K562 (cell line): ENCODE data around the gene CD47. TPM values are rescaled to one million over a fixed set of nuclear protein-coding genes. Genes with fewer than 3 reads are reported as not detected.

ENCODE experiments used
- ATAC-seq: fragments of 200-7000 bp; cut with Tn5 transposase; 3 replicates; pipeline ENCODE4 v1.9.1; 2020; ENCODE audit warnings: moderate library complexity
- BruUV-seq: library from RNA; stranded (reverse); fragments of 400-500 nt; replicated peaks from 2 replicates; lab custom pipeline; 2021; lab: Mats Ljungman, UMichigan
- CTCF ChIA-PET: fragments of 300-600 bp; formaldehyde crosslinking; extraction: SDS; loops from one replicate; lab custom pipeline; 2021; ENCODE audit warnings: low intra/inter-chr PET ratio; lab: Yijun Ruan, JAX
- POLR2A ChIA-PET: fragments of 300-600, 350-650 bp; sonication (Branson Sonifier 250); formaldehyde crosslinking; extraction: SDS; loops from one replicate; lab custom pipeline; 2021; ENCODE audit warnings: antibody characterized with exemption, inconsistent platforms; lab: Yijun Ruan, JAX
- DNase-seq, 4 experiments: peaks; one replicate each; pipeline versions ENCODE4 v3.0.0 to v3.0.0-alpha.2; 2011 to 2018; ENCODE audit warnings: low spot score in 3 of 4, mixed read lengths in 3 of 4; ENCODE audit errors: extremely low read depth in 1 of 4
- FAIRE-seq: peaks from 2 replicates; lab custom pipeline; 2011; peaks lifted over from hg19 to GRCh38; lab: Jason Lieb, UNC
- H2AFZ ChIP-seq: 2 replicates; pipeline ENCODE4 v1.6.0; 2011; ENCODE audit warnings: low read depth, low read length, control low read depth, inconsistent platforms
- H3K27ac ChIP-seq: fragments of 200-600 bp; 3 replicates; pipeline ENCODE4 v1.8.0; 2011; ENCODE audit warnings: low read depth, mild to moderate bottlenecking, control low read depth, inconsistent platforms, low read length, moderate library complexity, mixed read lengths; ENCODE audit errors: extremely low read depth
- H3K27me3 ChIP-seq, 2 experiments: fragments of 300-600 bp in 1 of 2; 2 replicates in 1 of 2; 3 replicates in 1 of 2; pipeline versions ENCODE4 v1.6.0 to v1.8.0; 2011; ENCODE audit warnings: inconsistent platforms in 2 of 2, low read length in 2 of 2, mild to moderate bottlenecking in 1 of 2, mixed read lengths in 1 of 2, moderate library complexity in 1 of 2; ENCODE audit not compliant: control insufficient read depth in 2 of 2, insufficient read depth in 2 of 2
- H3K36me3 ChIP-seq: fragments of 300-600 bp; 3 replicates; pipeline ENCODE4 v1.8.0; 2011; ENCODE audit warnings: mild to moderate bottlenecking, low read length, inconsistent platforms; ENCODE audit not compliant: control insufficient read depth, insufficient read depth
- H3K4me1 ChIP-seq, 2 experiments: fragments of 200-600 bp in 1 of 2; replicated peaks in 1 of 2; 2 replicates in 1 of 2; 3 replicates in 1 of 2; pipeline versions ENCODE4 v1.5.1 to v1.8.0; 2011; ENCODE audit warnings: inconsistent platforms in 2 of 2, low read length in 2 of 2, mild to moderate bottlenecking in 1 of 2, mixed read lengths in 1 of 2, moderate library complexity in 1 of 2; ENCODE audit not compliant: control insufficient read depth in 2 of 2, insufficient read depth in 2 of 2
- H3K4me2 ChIP-seq: 2 replicates; pipeline ENCODE4 v1.6.1; 2011; ENCODE audit warnings: low read length, control low read depth, inconsistent platforms, mixed read lengths; ENCODE audit not compliant: insufficient read depth
- H3K4me3 ChIP-seq: fragments of 200-600 bp; sonication (generic), shearing (Covaris generic); 2 replicates; pipeline ENCODE4 v1.5.1; 2016; ENCODE audit warnings: control low read depth, inconsistent platforms
- H3K79me2 ChIP-seq: fragments of 200-600 bp; 3 replicates; pipeline ENCODE4 v1.8.0; 2011; ENCODE audit warnings: low read length, inconsistent platforms; ENCODE audit not compliant: control insufficient read depth, insufficient read depth
- H3K9ac ChIP-seq, 2 experiments: 2 replicates each; pipeline versions ENCODE4 v1.6.0 to v1.6.1; 2011; ENCODE audit warnings: low read depth in 2 of 2, low read length in 2 of 2, control low read depth in 1 of 2, inconsistent platforms in 1 of 2, mild to moderate bottlenecking in 1 of 2, mixed read lengths in 1 of 2; ENCODE audit not compliant: insufficient read depth in 1 of 2
- H3K9me1 ChIP-seq: one replicate; pipeline ENCODE4 v1.6.0; 2011; ENCODE audit warnings: inconsistent platforms, mild to moderate bottlenecking, low read length, moderate library complexity; ENCODE audit not compliant: control insufficient read depth, insufficient read depth
- H3K9me3 ChIP-seq: replicated peaks from 2 replicates; pipeline ENCODE4 v1.5.1; 2011; ENCODE audit warnings: low read depth, low read length, inconsistent platforms; ENCODE audit not compliant: control insufficient read depth, insufficient read depth
- H4K20me1 ChIP-seq: replicated peaks from 2 replicates; pipeline ENCODE4 v1.6.1; 2011; ENCODE audit warnings: low read length, inconsistent platforms, mixed read lengths; ENCODE audit not compliant: control insufficient read depth, insufficient read depth
- ATF2 ChIP-seq: sonication (generic); formaldehyde crosslinking; IDR thresholded peaks from 2 replicates; pipeline ENCODE4 v1.8.1; 2022; ENCODE audit warnings: missing genetic modification reagents
- E4F1 ChIP-seq: fragments of 250-450 bp; sonication (Bioruptor Pico); IDR thresholded peaks from 2 replicates; pipeline ENCODE4 v1.5.0; 2021; ENCODE audit warnings: mild to moderate bottlenecking, borderline replicate concordance
- PYGO2 ChIP-seq: fragments of 450-650 bp; IDR thresholded peaks from 2 replicates; pipeline ENCODE4 v1.6.1; 2016; ENCODE audit warnings: mild to moderate bottlenecking, missing genetic modification characterization, moderate library complexity, missing compliant biosample characterization
- XRCC4 ChIP-seq: IDR thresholded peaks from one replicate; pipeline ENCODE4 v1.6.1; 2011; ENCODE audit not compliant: insufficient read depth, insufficient read length; ENCODE audit errors: extremely low read depth
- WGBS: fragments of 100-300 bp; shearing (Covaris generic); methylation state at CpG from one replicate; pipeline ENCODE4 v1.1.6; 2016; ENCODE audit warnings: low coverage, mixed read lengths; ENCODE audit not compliant: insufficient coverage; ENCODE audit errors: missing lambda C conversion rate; 5-methylcytosine and 5-hydroxymethylcytosine counted together
- in situ Hi-C: fragments of 300-500 bp; cut with MboI; formaldehyde crosslinking; loops from 4 replicates; pipeline ENCODE4 v1.15.0; 2018; ENCODE audit warnings: inconsistent platforms, mixed read lengths
- intact Hi-C: fragments of 100-400 bp; cut with micrococcal nuclease; formaldehyde crosslinking; loops from 2 replicates; pipeline ENCODE4 v1.14.2; 2022
- polyA plus RNA-seq, 8 experiments: library from polyadenylated mRNA; depleted of rRNA in 4 of 8; stranded (reverse) in 5 of 8; unstranded in 3 of 8; fragments of >200 nt; fragmentation: Nextera tagmentation in 2 of 8; fragmentation: Illumina TruSeq in 1 of 8; extraction: Ambion mirVana in 2 of 8; extraction: Trizol in 1 of 8; gene quantifications; 2 replicates each; pipeline versions ENCODE4 v1.2.1 to v1.2.3, GENCODE V29; 2011 to 2014; ENCODE audit warnings: inconsistent platforms in 1 of 8, missing spikeins in 1 of 8
- total RNA-seq, 7 experiments: library from RNA; depleted of rRNA in 6 of 7; stranded (reverse); fragments of >200 nt in 6 of 7; fragmentation: Illumina TruSeq in 2 of 7; extraction: Trizol in 2 of 7; gene quantifications; 2 replicates each; pipeline versions ENCODE4 v1.2.1 to v1.2.3, GENCODE V29; 2011 to 2021; ENCODE audit warnings: low replicate concordance in 1 of 7
- TF ChIP-seq, protein P1 (sequence below): sonication (generic); formaldehyde crosslinking; IDR thresholded peaks from 2 replicates; pipeline ENCODE4 v1.8.1; 2023; ENCODE audit warnings: mild to moderate bottlenecking, missing genetic modification reagents

The CD47 gene
- total and polyA plus RNA-seq, 9 of the 15 experiments (the other 6 are each of a cell fraction or from before 2014, with no cell fraction given) = 10.2 to 62.6 (median 36.3) TPM

- no peak for FAIRE-seq
- WGBS = 44% methylated on average over 1 of the region's 1 CpG
- Histone ChIP-seq H3K27me3 (no peaks in the 10 kb centered on the region), H3K4me3 (no peak overlapping the region), H2AFZ (no peak overlapping the region), H4K20me1 (no peaks in the 10 kb centered on the region), H3K27ac (no peak overlapping the region), H3K9me3 (no peaks in the 10 kb centered on the region), H3K4me1 (no peaks in the 10 kb centered on the region), H3K9me1 (no peaks in the 10 kb centered on the region), H3K9ac (no peak overlapping the region), H3K36me3 (peaks cover 5% of the 10 kb centered on the region; the same call in 1 of the 3 replicates), H3K4me2 (no peak overlapping the region), H3K79me2 (no peaks in the 10 kb centered on the region)
- no peak for ATAC-seq
- in situ Hi-C loops = no loop called here
- ChIA-PET CTCF (no interaction called here), POLR2A (no interaction called here)
- no peak for DNase-seq
- intact Hi-C loops = no loop called here
- BruUV-seq = no TSS peak
- TF ChIP-seq ATF2 (CRISPR knock-in tag) (no peak), PYGO2 (tag) (no peak), E4F1 (CRISPR knock-in tag) (no peak), XRCC4 (no peak)
- TF ChIP-seq, protein P1, sequence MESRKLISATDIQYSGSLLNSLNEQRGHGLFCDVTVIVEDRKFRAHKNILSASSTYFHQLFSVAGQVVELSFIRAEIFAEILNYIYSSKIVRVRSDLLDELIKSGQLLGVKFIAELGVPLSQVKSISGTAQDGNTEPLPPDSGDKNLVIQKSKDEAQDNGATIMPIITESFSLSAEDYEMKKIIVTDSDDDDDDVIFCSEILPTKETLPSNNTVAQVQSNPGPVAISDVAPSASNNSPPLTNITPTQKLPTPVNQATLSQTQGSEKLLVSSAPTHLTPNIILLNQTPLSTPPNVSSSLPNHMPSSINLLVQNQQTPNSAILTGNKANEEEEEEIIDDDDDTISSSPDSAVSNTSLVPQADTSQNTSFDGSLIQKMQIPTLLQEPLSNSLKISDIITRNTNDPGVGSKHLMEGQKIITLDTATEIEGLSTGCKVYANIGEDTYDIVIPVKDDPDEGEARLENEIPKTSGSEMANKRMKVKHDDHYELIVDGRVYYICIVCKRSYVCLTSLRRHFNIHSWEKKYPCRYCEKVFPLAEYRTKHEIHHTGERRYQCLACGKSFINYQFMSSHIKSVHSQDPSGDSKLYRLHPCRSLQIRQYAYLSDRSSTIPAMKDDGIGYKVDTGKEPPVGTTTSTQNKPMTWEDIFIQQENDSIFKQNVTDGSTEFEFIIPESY (CRISPR knock-in tag) = no peak
Measured at GRCh38 chr3:108046247-108046646, 44.6 kb downstream of the CD47 start.
